Measurements from ENCODE around the gene INPP5A. TPM values are rescaled to one million over a fixed set of nuclear protein-coding genes. Genes with fewer than 3 reads are reported as not detected.

Gene INPP5A
- total RNA-seq, 1 experiment from 2014 or later = 44.5 TPM

DNA sequence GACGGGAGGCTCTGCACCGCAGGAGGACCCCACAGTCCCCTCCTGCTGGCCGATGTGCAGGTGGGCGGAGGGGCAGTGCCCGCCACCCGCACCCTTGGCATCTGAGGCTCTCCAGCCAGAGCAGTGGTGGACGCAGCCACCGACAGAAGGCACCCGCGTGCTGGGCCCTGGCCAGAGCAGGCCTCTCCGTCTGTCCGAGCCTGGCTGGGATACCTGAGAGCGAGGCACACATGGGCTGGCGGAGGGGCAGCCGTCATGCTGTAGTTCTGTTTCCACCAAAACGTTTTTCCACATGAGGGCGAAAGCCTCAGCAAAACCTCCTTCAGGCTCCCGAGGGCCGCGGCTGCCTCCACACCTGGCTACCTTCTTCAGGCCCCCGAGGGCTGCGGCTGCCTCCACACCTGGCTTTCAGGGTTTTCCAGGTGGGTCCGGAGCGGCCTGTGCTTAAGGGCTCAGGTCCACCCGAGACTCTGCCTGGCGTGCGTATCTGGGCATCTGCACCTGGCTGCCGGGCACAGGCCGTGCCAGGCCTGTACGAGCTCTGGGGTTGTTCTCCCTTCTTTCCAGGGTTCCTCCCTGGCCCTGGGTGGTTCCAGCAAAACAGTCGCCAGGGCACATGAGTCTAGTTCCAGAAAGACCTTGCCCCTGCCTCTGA, 115.5 kb downstream of the INPP5A start:
- Histone ChIP-seq H3K4me1 (no peaks in the 10 kb centered on the region), H3K27me3 (replicated peaks; ENCODE audit: control insufficient read depth, insufficient read depth, low read length) (no peaks in the 10 kb centered on the region), H3K9me3 (no peaks in the 10 kb centered on the region), H3K4me3 (ENCODE audit: low read depth, low read length) (no peak overlapping the region), H3K36me3 (ENCODE audit: control insufficient read depth, insufficient read depth, low read length) (no peaks in the 10 kb centered on the region)
- H3K4me3 Mint-ChIP-seq (ENCODE audit: unreplicated experiment) = no peak overlapping the region
- DNase-seq = no peak
- H3K4me1 Mint-ChIP-seq (ENCODE audit: low read depth, unreplicated experiment) = no peaks in the 10 kb centered on the region
- H3K36me3 Mint-ChIP-seq (ENCODE audit: insufficient read depth, unreplicated experiment) = no peaks in the 10 kb centered on the region
- no TSS peak for BruUV-seq (replicated peaks)
- intact Hi-C loops (cut with micrococcal nuclease; ENCODE audit: unreplicated experiment) = loop anchor here (5.0 kb wide), 1 partner anchor 139 kb away; no protein-coding TSS in a partner anchor
- no peak for TF ChIP-seq CTCF (IDR thresholded peaks at IDR 0.05; ENCODE audit: insufficient read depth in 1 of 2, low read depth in 1 of 2, low read length in 1 of 2, severe bottlenecking in 1 of 2, unreplicated experiment in 1 of 2)
- H3K9me3 Mint-ChIP-seq (ENCODE audit: unreplicated experiment) = no peaks in the 10 kb centered on the region
- H3K27me3 Mint-ChIP-seq (ENCODE audit: insufficient read depth, unreplicated experiment) = no peaks in the 10 kb centered on the region
- no peak overlapping the region for H3K27ac Mint-ChIP-seq (ENCODE audit: unreplicated experiment)
- ChIA-PET POLR2A (no interaction called here), CTCF (no interaction called here)

DNA sequence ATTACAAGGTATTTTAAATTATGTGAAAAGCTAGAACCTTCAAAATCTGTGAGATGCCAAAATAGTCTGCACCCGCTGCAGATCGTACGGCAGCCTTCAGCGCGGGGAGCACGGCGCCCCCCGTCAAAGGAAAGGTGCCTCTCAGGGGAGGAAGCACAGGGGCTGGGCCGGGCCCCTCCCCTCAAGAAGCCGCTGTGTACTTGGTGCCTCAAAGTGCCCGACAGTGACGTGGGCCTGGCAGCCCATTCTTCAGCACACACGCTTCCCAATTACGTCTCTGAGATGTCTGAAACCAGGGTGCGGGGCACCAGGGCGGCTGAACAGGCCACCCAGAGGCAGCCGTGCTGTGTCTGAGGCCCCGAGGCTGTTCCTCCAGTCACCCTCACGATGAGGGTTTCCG, 116.1 kb downstream of the INPP5A start:
- Mint-ChIP-seq H3K9me3 (ENCODE audit: unreplicated experiment) (no peaks in the 10 kb centered on the region), H3K36me3 (ENCODE audit: insufficient read depth, unreplicated experiment) (peaks cover 6% of the 10 kb centered on the region), H3K27ac (ENCODE audit: unreplicated experiment) (no peak overlapping the region), H3K4me1 (ENCODE audit: low read depth, unreplicated experiment) (no peaks in the 10 kb centered on the region), H3K27me3 (ENCODE audit: insufficient read depth, unreplicated experiment) (no peaks in the 10 kb centered on the region), H3K4me3 (ENCODE audit: unreplicated experiment) (no peak overlapping the region)
- DNase-seq = no peak
- Histone ChIP-seq H3K9me3 (no peaks in the 10 kb centered on the region), H3K36me3 (ENCODE audit: control insufficient read depth, insufficient read depth, low read length) (no peaks in the 10 kb centered on the region), H3K4me3 (ENCODE audit: low read depth, low read length) (no peak overlapping the region), H3K4me1 (no peaks in the 10 kb centered on the region), H3K27me3 (replicated peaks; ENCODE audit: control insufficient read depth, insufficient read depth, low read length) (no peaks in the 10 kb centered on the region)
- ChIA-PET CTCF (interaction anchor here (1.0 to 2.2 kb wide), 2 partner anchors 11 to 30 kb away, joined by 3 to 7 read pairs; no protein-coding TSS in a partner anchor), POLR2A (no interaction called here)
- no TSS peak for BruUV-seq (replicated peaks)
- intact Hi-C loops (cut with micrococcal nuclease; ENCODE audit: unreplicated experiment) = loop anchor here (5.0 kb wide), 1 partner anchor 139 kb away; no protein-coding TSS in a partner anchor
- no peak for TF ChIP-seq CTCF (IDR thresholded peaks at IDR 0.05; ENCODE audit: insufficient read depth in 1 of 2, low read depth in 1 of 2, low read length in 1 of 2, severe bottlenecking in 1 of 2, unreplicated experiment in 1 of 2)

DNA sequence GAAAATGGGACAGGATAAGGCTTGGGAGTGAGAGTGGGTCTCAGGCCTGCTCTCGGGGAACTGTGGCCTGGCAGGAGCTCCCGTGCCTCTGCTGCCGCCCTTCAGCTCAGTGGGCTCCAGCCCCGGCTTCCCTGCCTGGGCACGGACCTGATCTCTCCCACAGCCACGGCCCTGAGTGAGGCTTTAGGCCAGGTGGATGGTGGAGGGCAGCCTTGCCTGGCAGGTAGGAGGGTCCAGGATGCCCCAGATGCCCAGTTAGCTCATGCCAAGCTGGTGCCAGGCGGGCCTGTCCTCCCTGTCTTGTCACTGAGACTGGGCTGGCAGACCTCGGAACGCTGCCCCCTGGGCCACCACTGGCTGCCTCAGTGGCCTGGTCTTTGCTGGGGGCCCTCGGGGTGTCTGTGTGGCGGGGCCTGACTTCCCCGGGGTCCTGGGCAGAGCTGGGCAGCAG, 116.6 kb downstream of the INPP5A start:
- Mint-ChIP-seq H3K4me1 (ENCODE audit: low read depth, unreplicated experiment) (no peaks in the 10 kb centered on the region), H3K4me3 (ENCODE audit: unreplicated experiment) (no peak overlapping the region), H3K27me3 (ENCODE audit: insufficient read depth, unreplicated experiment) (no peaks in the 10 kb centered on the region), H3K9me3 (ENCODE audit: unreplicated experiment) (no peaks in the 10 kb centered on the region), H3K27ac (ENCODE audit: unreplicated experiment) (no peak overlapping the region), H3K36me3 (ENCODE audit: insufficient read depth, unreplicated experiment) (peaks cover 6% of the 10 kb centered on the region)
- ChIA-PET POLR2A (no interaction called here), CTCF (interaction anchor here (0.7 to 2.2 kb wide), 3 partner anchors 10 to 30 kb away, joined by 3 to 7 read pairs (median 7); no protein-coding TSS in a partner anchor)
- no peaks in the 10 kb centered on the region for H3K4me1 ChIP-seq
- H3K36me3 ChIP-seq (ENCODE audit: control insufficient read depth, insufficient read depth, low read length) = peaks cover under 1% of the 10 kb centered on the region; the same call in 1 of the 2 replicates
- no peaks in the 10 kb centered on the region for H3K27me3 ChIP-seq (replicated peaks; ENCODE audit: control insufficient read depth, insufficient read depth, low read length)
- TF ChIP-seq CTCF (IDR thresholded peaks at IDR 0.05; ENCODE audit: insufficient read depth in 1 of 2, low read depth in 1 of 2, low read length in 1 of 2, severe bottlenecking in 1 of 2, unreplicated experiment in 1 of 2) = no peak
- intact Hi-C loops (cut with micrococcal nuclease; ENCODE audit: unreplicated experiment) = loop anchor here (5.0 kb wide), 1 partner anchor 138 kb away; no protein-coding TSS in a partner anchor
- no peak for DNase-seq
- no peak overlapping the region for H3K4me3 ChIP-seq (ENCODE audit: low read depth, low read length)
- no peaks in the 10 kb centered on the region for H3K9me3 ChIP-seq
- no TSS peak for BruUV-seq (replicated peaks)
